SU-DHL-6 (cell line): Measurements from ENCODE around the gene RELL1.

Source experiments
- H2AFZ ChIP-seq: fragments of 200-600 bp; sonication (generic); 2 replicates; pipeline ENCODE4 v1.6.1; 2014; ENCODE audit warnings: low read depth, mild to moderate bottlenecking, moderate library complexity, mixed read lengths, antibody characterized with exemption, low read length; ENCODE audit not compliant: severe bottlenecking
- H3F3A ChIP-seq: fragments of 200-600 bp; shearing (Covaris generic); 2 replicates; pipeline ENCODE4 v1.6.0; 2016; ENCODE audit warnings: antibody characterized with exemption, mild to moderate bottlenecking; ENCODE audit not compliant: insufficient read depth
- H3K27ac ChIP-seq: fragments of 200-600 bp; sonication (generic); 2 replicates; pipeline ENCODE4 v1.5.1; 2016; ENCODE audit warnings: low read depth, mild to moderate bottlenecking, low read length, moderate library complexity, mixed read lengths
- H3K27me3 ChIP-seq: fragments of 200-600 bp; sonication (generic), shearing (Covaris generic); 2 replicates; pipeline ENCODE4 v1.6.0; 2014; ENCODE audit warnings: mild to moderate bottlenecking, low read length
- H3K36me3 ChIP-seq: fragments of 200-600 bp; sonication (generic); 2 replicates; pipeline ENCODE4 v1.6.1; 2014; ENCODE audit warnings: mild to moderate bottlenecking, low read length, mixed read lengths
- H3K4me2 ChIP-seq: fragments of 300-600, 200-600 bp; shearing (Covaris generic), sonication (generic); 2 replicates; pipeline ENCODE4 v1.6.0; 2014; ENCODE audit warnings: low read length, low read depth, mild to moderate bottlenecking; ENCODE audit not compliant: poor library complexity, severe bottlenecking
- H3K4me3 ChIP-seq: fragments of 200-600 bp; sonication (generic); 2 replicates; pipeline ENCODE4 v1.5.1; 2014; ENCODE audit warnings: antibody characterized with exemption, low read length, mild to moderate bottlenecking, mixed read lengths; ENCODE audit not compliant: insufficient read depth, poor library complexity, severe bottlenecking
- H3K79me2 ChIP-seq: fragments of 200-600 bp; sonication (generic); 2 replicates; pipeline ENCODE4 v1.6.1; 2014; ENCODE audit warnings: mild to moderate bottlenecking, low read length, moderate library complexity; ENCODE audit not compliant: insufficient read depth
- H3K9ac ChIP-seq: fragments of 200-600 bp; sonication (generic); 2 replicates; pipeline ENCODE4 v1.7.0; 2014; ENCODE audit warnings: mild to moderate bottlenecking, low read length
- H3K9me2 ChIP-seq: fragments of 200-600 bp; sonication (generic); replicated peaks from 2 replicates; pipeline ENCODE4 v1.6.1; 2014; ENCODE audit warnings: low read length; ENCODE audit not compliant: insufficient read depth
- H3K9me3 ChIP-seq: fragments of 200-600 bp; sonication (generic); 2 replicates; pipeline ENCODE4 v1.6.1; 2014; ENCODE audit warnings: low read length, mixed read lengths; ENCODE audit not compliant: insufficient read depth
- H4K20me1 ChIP-seq: fragments of 200-600 bp; sonication (generic); 2 replicates; pipeline ENCODE4 v1.6.1; 2014; ENCODE audit warnings: low read depth, mild to moderate bottlenecking, antibody characterized with exemption, low read length, moderate library complexity, mixed read lengths
- EZH2phosphoT487 ChIP-seq: fragments of 200-600 bp; sonication (generic), shearing (Covaris generic); conservative IDR thresholded peaks from 2 replicates; pipeline ENCODE4 v1.6.1; 2018; ENCODE audit warnings: mild to moderate bottlenecking, antibody characterized with exemption, low read length, moderate library complexity, mixed read lengths
- TF ChIP-seq, protein P1 (sequence below): fragments of 200-600 bp; sonication (generic); IDR thresholded peaks from one replicate; pipeline ENCODE4 v1.5.1; 2017; ENCODE audit warnings: antibody characterized with exemption, mild to moderate bottlenecking, low read length, moderate library complexity; ENCODE audit not compliant: insufficient read depth, poor library complexity, severe bottlenecking

RELL1 gene

DNA sequence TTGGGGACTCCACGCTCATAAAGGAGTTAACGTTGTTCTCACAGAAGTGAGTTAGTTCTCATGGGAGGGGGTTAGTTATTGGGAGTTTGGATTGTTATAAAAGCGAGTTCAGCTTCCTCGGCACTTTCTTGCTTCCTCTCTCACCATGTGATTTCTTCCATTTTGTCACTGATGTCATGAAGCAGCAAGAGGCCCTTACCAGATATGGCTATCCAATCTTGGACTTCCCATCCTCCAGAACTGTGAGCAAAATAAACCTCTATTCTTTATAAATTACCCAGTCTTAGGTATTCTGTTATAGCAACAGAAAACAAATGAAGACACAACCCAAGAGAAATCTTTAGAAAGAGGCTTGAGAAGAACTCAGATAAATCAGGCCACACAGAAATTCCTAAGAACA, 29.5 kb downstream of the RELL1 start:
- no peaks in the 10 kb centered on the region for H3K27me3 ChIP-seq
- no peak overlapping the region for H3K9ac ChIP-seq
- no peaks in the 10 kb centered on the region for H4K20me1 ChIP-seq
- H3K36me3 ChIP-seq: no peaks in the 10 kb centered on the region
- peaks cover 4% of the 10 kb centered on the region for H3K79me2 ChIP-seq
- H3F3A ChIP-seq: no peaks in the 10 kb centered on the region
- no peak overlapping the region for H3K27ac ChIP-seq
- peaks cover 5% of the 10 kb centered on the region; the same call in 1 of the 2 replicates for H3K9me3 ChIP-seq
- no peaks in the 10 kb centered on the region for H3K9me2 ChIP-seq
- H2AFZ ChIP-seq: no peak overlapping the region
- no peak for TF ChIP-seq EZH2phosphoT487
- TF ChIP-seq, protein P1, sequence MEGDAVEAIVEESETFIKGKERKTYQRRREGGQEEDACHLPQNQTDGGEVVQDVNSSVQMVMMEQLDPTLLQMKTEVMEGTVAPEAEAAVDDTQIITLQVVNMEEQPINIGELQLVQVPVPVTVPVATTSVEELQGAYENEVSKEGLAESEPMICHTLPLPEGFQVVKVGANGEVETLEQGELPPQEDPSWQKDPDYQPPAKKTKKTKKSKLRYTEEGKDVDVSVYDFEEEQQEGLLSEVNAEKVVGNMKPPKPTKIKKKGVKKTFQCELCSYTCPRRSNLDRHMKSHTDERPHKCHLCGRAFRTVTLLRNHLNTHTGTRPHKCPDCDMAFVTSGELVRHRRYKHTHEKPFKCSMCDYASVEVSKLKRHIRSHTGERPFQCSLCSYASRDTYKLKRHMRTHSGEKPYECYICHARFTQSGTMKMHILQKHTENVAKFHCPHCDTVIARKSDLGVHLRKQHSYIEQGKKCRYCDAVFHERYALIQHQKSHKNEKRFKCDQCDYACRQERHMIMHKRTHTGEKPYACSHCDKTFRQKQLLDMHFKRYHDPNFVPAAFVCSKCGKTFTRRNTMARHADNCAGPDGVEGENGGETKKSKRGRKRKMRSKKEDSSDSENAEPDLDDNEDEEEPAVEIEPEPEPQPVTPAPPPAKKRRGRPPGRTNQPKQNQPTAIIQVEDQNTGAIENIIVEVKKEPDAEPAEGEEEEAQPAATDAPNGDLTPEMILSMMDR: no peak
- H3K4me2 ChIP-seq: no peak overlapping the region
- no peak overlapping the region for H3K4me3 ChIP-seq

DNA sequence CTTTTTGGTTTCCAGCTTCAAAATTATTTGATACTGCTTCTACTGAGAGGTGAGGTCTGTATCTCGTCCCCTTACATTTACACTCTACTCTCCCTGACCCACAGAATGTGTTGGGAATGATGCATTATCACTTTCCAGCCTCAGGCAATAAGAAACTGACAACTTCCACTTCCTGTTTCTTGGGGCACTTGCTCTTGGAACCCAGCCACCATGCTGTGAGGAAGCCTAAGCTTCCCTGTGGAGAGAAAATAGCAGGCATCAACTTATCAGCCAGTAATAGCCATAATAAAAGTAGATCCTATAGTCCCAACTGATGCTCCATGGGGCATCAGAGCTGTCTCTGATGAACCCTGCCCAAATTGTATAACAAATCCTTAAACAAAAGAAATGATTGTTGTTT, 32.6 kb downstream of the RELL1 start:
- Histone ChIP-seq H3K9me2 (no peaks in the 10 kb centered on the region), H4K20me1 (no peaks in the 10 kb centered on the region), H3K27ac (no peak overlapping the region), H3K9ac (no peak overlapping the region), H3K9me3 (peaks cover 5% of the 10 kb centered on the region; the same call in 1 of the 2 replicates), H3K27me3 (no peaks in the 10 kb centered on the region), H3K4me3 (no peak overlapping the region), H3K36me3 (no peaks in the 10 kb centered on the region), H2AFZ (no peak overlapping the region), H3K79me2 (peaks cover 4% of the 10 kb centered on the region), H3K4me2 (no peak overlapping the region), H3F3A (no peaks in the 10 kb centered on the region)
- TF ChIP-seq, protein P1: no peak
- no peak for TF ChIP-seq EZH2phosphoT487

DNA sequence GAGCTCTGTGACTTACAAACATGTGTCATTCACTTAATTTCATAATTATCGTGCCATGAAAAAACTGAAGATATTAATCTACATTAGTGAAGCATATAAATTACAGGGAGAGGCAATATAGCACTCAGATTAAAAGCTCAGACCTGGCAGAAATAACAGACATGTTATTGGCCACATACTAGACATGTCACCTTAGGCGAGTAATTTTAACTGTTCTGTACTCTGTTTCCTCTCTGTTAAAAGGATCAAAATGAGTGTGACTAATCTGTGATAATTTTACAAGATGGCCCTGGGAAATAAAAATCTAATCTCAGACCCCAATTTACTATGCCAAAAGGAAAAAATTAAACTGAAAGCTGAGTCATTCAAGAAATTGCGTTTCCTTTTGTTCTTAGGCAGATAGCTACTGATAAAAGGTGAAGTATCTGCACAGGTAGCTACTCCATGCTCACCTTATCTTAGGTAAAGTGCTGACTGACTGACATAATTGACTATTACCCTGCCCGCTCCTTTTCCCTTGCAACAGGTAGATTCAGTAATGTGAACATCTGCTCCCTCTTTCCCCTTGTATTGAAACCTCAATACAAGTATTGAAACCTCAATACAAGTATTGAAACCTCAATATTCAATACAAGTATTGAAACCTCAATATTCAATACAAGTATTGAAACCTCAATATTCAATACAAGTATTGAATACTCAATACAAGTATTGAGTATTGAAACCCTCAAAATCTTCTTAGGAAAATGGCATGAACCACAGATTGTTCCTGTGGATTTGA, 33.2 kb downstream of the RELL1 start:
- no peak for TF ChIP-seq EZH2phosphoT487
- TF ChIP-seq, protein P1: no peak
- H3K9me2 ChIP-seq: no peaks in the 10 kb centered on the region
- no peak overlapping the region for H3K4me3 ChIP-seq
- H3K27ac ChIP-seq: no peak overlapping the region
- H3K36me3 ChIP-seq: no peaks in the 10 kb centered on the region
- H3K9me3 ChIP-seq: peaks cover 5% of the 10 kb centered on the region; the same call in 1 of the 2 replicates
- no peak overlapping the region for H3K4me2 ChIP-seq
- H3F3A ChIP-seq: no peaks in the 10 kb centered on the region
- H3K9ac ChIP-seq: no peak overlapping the region
- no peaks in the 10 kb centered on the region for H3K27me3 ChIP-seq
- no peak overlapping the region for H2AFZ ChIP-seq
- H3K79me2 ChIP-seq: peaks cover 4% of the 10 kb centered on the region
- H4K20me1 ChIP-seq: no peaks in the 10 kb centered on the region
